HepG2 (cell line): Measurements from ENCODE around the gene PARP6. TPM values are rescaled to one million over a fixed set of nuclear protein-coding genes. Genes with fewer than 3 reads are reported as not detected.

Experiments used
- ATAC-seq: fragments of 200-7000 bp; cut with Tn5 transposase; 3 replicates; pipeline ENCODE4 v1.9.1; 2020; ENCODE audit warnings: mild to moderate bottlenecking, moderate library complexity
- BruUV-seq: library from RNA; stranded (reverse); fragments of 400-500 nt; replicated peaks from 2 replicates; lab custom pipeline; 2021; lab: Mats Ljungman, UMichigan
- CTCF ChIA-PET: fragments of 300-600 bp; formaldehyde crosslinking; extraction: SDS; loops from one replicate; lab custom pipeline; 2021; ENCODE audit warnings: low total read pairs, inconsistent platforms, low intra/inter-chr PET ratio; lab: Yijun Ruan, JAX
- POLR2A ChIA-PET: fragments of 350-600 bp; sonication (Branson Sonifier 250); formaldehyde crosslinking; loops from one replicate; lab custom pipeline; 2020; ENCODE audit warnings: antibody characterized with exemption, inconsistent platforms; lab: Yijun Ruan, JAX
- DNase-seq: peaks from one replicate; pipeline ENCODE4 v3.0.0-alpha.2; 2015; ENCODE audit warnings: low spot score
- FAIRE-seq: peaks from 3 replicates; lab custom pipeline; 2011; peaks lifted over from hg19 to GRCh38; lab: Jason Lieb, UNC
- H2AFZ ChIP-seq: one replicate; pipeline ENCODE4 v1.6.1; 2011; ENCODE audit warnings: low read length, inconsistent platforms
- H3K27ac ChIP-seq: fragments of 300-600 bp; 3 replicates; pipeline ENCODE4 v1.8.0; 2011; ENCODE audit warnings: mixed run types, mild to moderate bottlenecking, mixed read lengths, low read length, inconsistent platforms; ENCODE audit not compliant: insufficient read depth; ENCODE audit errors: extremely low read length
- H3K27me3 ChIP-seq, 2 experiments: fragments of 200-600 bp in 1 of 2; 2 replicates in 1 of 2; 3 replicates in 1 of 2; pipeline versions ENCODE4 v1.6.0 to v1.8.0; 2011; ENCODE audit warnings: low read length in 2 of 2, mild to moderate bottlenecking in 2 of 2, moderate library complexity in 2 of 2, inconsistent platforms in 1 of 2; ENCODE audit not compliant: insufficient read depth in 2 of 2, control insufficient read depth in 1 of 2
- H3K36me3 ChIP-seq, 2 experiments: fragments of 200-600 bp in 1 of 2; replicated peaks in 1 of 2; 2 replicates in 1 of 2; 3 replicates in 1 of 2; pipeline versions ENCODE4 v1.5.1 to v1.8.0; 2011; ENCODE audit warnings: low read length in 2 of 2, inconsistent platforms in 1 of 2; ENCODE audit not compliant: insufficient read depth in 2 of 2, control insufficient read depth in 1 of 2
- H3K4me1 ChIP-seq: 2 replicates; pipeline ENCODE4 v1.5.1; 2012; ENCODE audit warnings: low read length, inconsistent platforms; ENCODE audit not compliant: insufficient read depth
- H3K4me2 ChIP-seq: 2 replicates; pipeline ENCODE4 v1.6.0; 2011; ENCODE audit warnings: low read depth, low read length, inconsistent platforms
- H3K4me3 ChIP-seq, 3 experiments: fragments of 200-600 bp in 1 of 3; sonication (generic), shearing (Covaris generic) in 1 of 3; replicated peaks in 1 of 3; 2 replicates each; pipeline ENCODE4 v1.5.1; 2011 to 2016; ENCODE audit warnings: low read length in 3 of 3, inconsistent platforms in 2 of 3, low read depth in 2 of 3, mild to moderate bottlenecking in 2 of 3, control low read depth in 1 of 3, mixed read lengths in 1 of 3; ENCODE audit not compliant: insufficient read depth in 1 of 3
- H3K79me2 ChIP-seq: one replicate; pipeline ENCODE4 v1.6.1; 2011; ENCODE audit warnings: low read length, inconsistent platforms; ENCODE audit not compliant: insufficient read depth
- H3K9ac ChIP-seq: 2 replicates; pipeline ENCODE4 v1.6.0; 2011; ENCODE audit warnings: mild to moderate bottlenecking, low read depth, low read length, inconsistent platforms; ENCODE audit not compliant: insufficient read depth
- H3K9me3 ChIP-seq: 2 replicates; pipeline ENCODE4 v1.5.1; 2012; ENCODE audit warnings: mild to moderate bottlenecking, low read length
- H4K20me1 ChIP-seq: 2 replicates; pipeline ENCODE4 v1.6.0; 2011; ENCODE audit warnings: inconsistent platforms, mild to moderate bottlenecking, low read length, moderate library complexity; ENCODE audit not compliant: insufficient read depth
- CCAR2 ChIP-seq: fragments of 200-400 bp; formaldehyde crosslinking; optimal IDR thresholded peaks from 2 replicates; pipeline ENCODE3; 2018; ENCODE audit warnings: low read depth, mild to moderate bottlenecking, low read length, moderate library complexity
- ELF1 ChIP-seq: sonication (generic); formaldehyde crosslinking; IDR thresholded peaks from 2 replicates; pipeline ENCODE4 v1.4.0; 2020; ENCODE audit warnings: missing genetic modification reagents
- RBAK ChIP-seq: sonication (generic); formaldehyde crosslinking; IDR thresholded peaks from 2 replicates; pipeline ENCODE4 v1.5.1; 2020; ENCODE audit warnings: mild to moderate bottlenecking, missing genetic modification reagents
- ZNF121 ChIP-seq: sonication (generic); formaldehyde crosslinking; IDR thresholded peaks from 2 replicates; pipeline ENCODE4 v1.5.0; 2020; ENCODE audit warnings: mild to moderate bottlenecking, missing genetic modification reagents
- WGBS: methylation state at CpG from one replicate; pipeline ENCODE4 v1.1.6; 2017; ENCODE audit warnings: low lambda C conversion rate; 5-methylcytosine and 5-hydroxymethylcytosine counted together
- in situ Hi-C: cut with HindIII; loops from 2 replicates; pipeline ENCODE4 v1.10.0; 2017; ENCODE audit warnings: low pct_unique_long_range_greater_than_20kb; ENCODE audit not compliant: extremely low pct_ligation_motif_present
- intact Hi-C: fragments of 100-400 bp; cut with micrococcal nuclease; formaldehyde crosslinking; loops from one replicate; pipeline ENCODE4 v1.10.0; 2022; ENCODE audit not compliant: unreplicated experiment
- polyA plus RNA-seq, 8 experiments: library from polyadenylated mRNA; depleted of rRNA in 3 of 8; stranded (reverse) in 7 of 8; unstranded in 1 of 8; fragments of >200 nt; fragmentation: Illumina TruSeq in 4 of 8; extraction: Trizol in 4 of 8; gene quantifications; 2 replicates each; pipeline versions ENCODE4 v1.2.1 to v1.2.3, GENCODE V29; 2011 to 2016; ENCODE audit warnings: low read depth in 4 of 8, missing spikeins in 1 of 8, mixed read lengths in 1 of 8; ENCODE audit not compliant: insufficient read depth in 1 of 8
- total RNA-seq, 5 experiments: library from RNA; depleted of rRNA; stranded (reverse); fragments of >200 nt; fragmentation: Illumina TruSeq; extraction: Trizol; gene quantifications; 2 replicates each; pipeline ENCODE4 v1.2.3, GENCODE V29; 2016; ENCODE audit warnings: low read depth in 1 of 5
- TF ChIP-seq, protein P1 (sequence below), 2 experiments: sonication (generic) in 1 of 2; formaldehyde crosslinking in 1 of 2; IDR thresholded peaks; 2 replicates each; pipeline versions ENCODE4 v1.4.0 to v1.6.1; 2016 to 2020; ENCODE audit warnings: borderline replicate concordance in 1 of 2, low read depth in 1 of 2, mild to moderate bottlenecking in 1 of 2, missing genetic modification reagents in 1 of 2

The PARP6 gene
- total and polyA plus RNA-seq, 2 of the 13 experiments (the other 11 are each of a cell fraction or from before 2014, with no cell fraction given), result 0.22 to 0.87 TPM

- Histone ChIP-seq H3K4me3 (no peak overlapping the region), H3K79me2 (no peaks in the 10 kb centered on the region)
- TF ChIP-seq, protein P1, sequence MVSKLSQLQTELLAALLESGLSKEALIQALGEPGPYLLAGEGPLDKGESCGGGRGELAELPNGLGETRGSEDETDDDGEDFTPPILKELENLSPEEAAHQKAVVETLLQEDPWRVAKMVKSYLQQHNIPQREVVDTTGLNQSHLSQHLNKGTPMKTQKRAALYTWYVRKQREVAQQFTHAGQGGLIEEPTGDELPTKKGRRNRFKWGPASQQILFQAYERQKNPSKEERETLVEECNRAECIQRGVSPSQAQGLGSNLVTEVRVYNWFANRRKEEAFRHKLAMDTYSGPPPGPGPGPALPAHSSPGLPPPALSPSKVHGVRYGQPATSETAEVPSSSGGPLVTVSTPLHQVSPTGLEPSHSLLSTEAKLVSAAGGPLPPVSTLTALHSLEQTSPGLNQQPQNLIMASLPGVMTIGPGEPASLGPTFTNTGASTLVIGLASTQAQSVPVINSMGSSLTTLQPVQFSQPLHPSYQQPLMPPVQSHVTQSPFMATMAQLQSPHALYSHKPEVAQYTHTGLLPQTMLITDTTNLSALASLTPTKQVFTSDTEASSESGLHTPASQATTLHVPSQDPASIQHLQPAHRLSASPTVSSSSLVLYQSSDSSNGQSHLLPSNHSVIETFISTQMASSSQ (IDR thresholded peaks at IDR 0.05; ENCODE audit: low read depth), result no peak
- TF ChIP-seq, protein P1 (CRISPR knock-in tag; IDR thresholded peaks at IDR 0.05; ENCODE audit: borderline replicate concordance), result no peak
- peak; percentile 55 for TF ChIP-seq ZNF121 (CRISPR knock-in tag)
- TF ChIP-seq, all 625 proteins: peak for 1
- in situ Hi-C loops (no loop called here), intact Hi-C loops (no loop called here)
- POLR2A ChIA-PET, result no interaction called here
- no peaks in the 10 kb centered on the region for H4K20me1 ChIP-seq
- H3K27me3 ChIP-seq, result peaks cover 0 to 6% of the 10 kb centered on the region in 2 experiments; a peak in 2 of 5 replicates
- WGBS, result 100% methylated on average over 3 of the region's 3 CpGs
- FAIRE-seq, result peak; percentile 52
- no peak overlapping the region for H3K9ac ChIP-seq
- BruUV-seq, result no TSS peak
- no peak for ATAC-seq
- no peaks in the 10 kb centered on the region for H3K36me3 ChIP-seq
- no peaks in the 10 kb centered on the region for H3K9me3 ChIP-seq
- no peak for DNase-seq
- H3K27ac ChIP-seq, result no peak overlapping the region
- H3K4me1 ChIP-seq, result peaks cover 43% of the 10 kb centered on the region
- CTCF ChIA-PET, result no interaction called here
- H2AFZ ChIP-seq, result no peak overlapping the region
- H3K4me2 ChIP-seq, result no peak overlapping the region
These were observed 33.8 kb downstream of the PARP6 start for GRCh38 chr15:72238586-72238985.

DNA sequence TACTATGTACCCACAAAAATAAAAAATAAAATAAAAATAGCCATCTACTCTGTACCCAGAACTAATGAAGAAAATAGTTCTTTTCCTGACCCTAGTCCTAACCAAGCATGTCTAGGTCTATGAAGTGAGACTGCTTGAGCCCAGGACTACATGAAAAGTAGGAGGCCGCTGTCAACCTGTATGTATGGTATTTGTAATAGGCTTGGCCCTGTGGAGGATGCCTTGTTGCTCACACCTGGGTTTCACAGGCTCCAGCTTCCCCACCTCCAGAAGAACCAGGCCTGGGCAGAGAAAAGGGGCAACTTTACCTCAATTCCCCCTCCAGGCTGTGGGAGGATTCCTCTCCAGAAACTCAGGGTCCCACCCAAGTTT, 34.5 kb downstream of the PARP6 start:
- CTCF ChIA-PET, result no interaction called here
- Histone ChIP-seq H3K4me2 (peak overlapping the region; percentile 72), H3K4me1 (peaks cover 47% of the 10 kb centered on the region), H3K27me3 (peaks cover 0 to 6% of the 10 kb centered on the region in 2 experiments; a peak in 2 of 5 replicates), H4K20me1 (no peaks in the 10 kb centered on the region), H3K4me3 (no peak overlapping the region), H3K27ac (no peak overlapping the region), H3K9ac (no peak overlapping the region), H3K36me3 (no peaks in the 10 kb centered on the region), H2AFZ (peak overlapping the region; percentile 32), H3K79me2 (no peaks in the 10 kb centered on the region), H3K9me3 (no peaks in the 10 kb centered on the region)
- POLR2A ChIA-PET, result interaction anchor here (0.7 to 2.0 kb wide), 3 partner anchors 11 to 138 kb away, joined by 3 to 9 read pairs (median 6); partner anchors contain the start of gene HEXA
- BruUV-seq, result no TSS peak
- no peak for TF ChIP-seq CCAR2
- TF ChIP-seq RBAK, result no peak
- no peak for TF ChIP-seq ELF1
- ATAC-seq, result no peak
- DNase-seq, result no peak
- intact Hi-C loops, result no loop called here
- no peak for FAIRE-seq
- in situ Hi-C loops, result no loop called here
- 67% methylated on average over 1 of the region's 1 CpG for WGBS
